Stimulated activated CD4-positive, alpha-beta T cell treated with anti-CD3 and anti-CD28 coated beads, Interleukin-15, amount 100 ng/mL, for 1 hour (primary cell): ENCODE results near the gene LYRM2.
"Not testable (repeated sequence)": the region's sequence is repeated elsewhere in the genome, so short reads cannot be mapped to it uniquely, and the experiment has no call there.

ENCODE experiments used
- DNase-seq, 2 donors: peaks; one replicate each; pipeline ENCODE4 v3.0.0-alpha.2; 2020; ENCODE audit warnings: low read depth in 1 of 2, low spot score in 1 of 2

Gene LYRM2

GRCh38 chr6:89649682-89650081 is 11.1 kb upstream of the LYRM2 start:
- no peak for DNase-seq

- DNase-seq = no peak
Observed at GRCh38 chr6:89644864-89645263, 6.3 kb upstream of the LYRM2 start.

- DNase-seq = no peak
Observed at GRCh38 chr6:89643406-89643805, 4.9 kb upstream of the LYRM2 start.

- no peak for DNase-seq
Observed at GRCh38 chr6:89642956-89643355, 4.4 kb upstream of the LYRM2 start.

- DNase-seq = not testable (repeated sequence)
Observed at GRCh38 chr6:89641581-89641980, 3.0 kb upstream of the LYRM2 start.

- DNase-seq = no peak
Observed at GRCh38 chr6:89640804-89641203, 2.3 kb upstream of the LYRM2 start.

- DNase-seq = no peak
Observed at GRCh38 chr6:89637960-89638319, 607 bp downstream of the LYRM2 start.

- not testable (repeated sequence) for DNase-seq
Observed at GRCh38 chr6:89636412-89636811, 2.1 kb downstream of the LYRM2 start.

GRCh38 chr6:89630488-89630887 is 8.1 kb downstream of the LYRM2 start:
- no peak for DNase-seq

GRCh38 chr6:89623749-89624148 is 14.8 kb downstream of the LYRM2 start:
- DNase-seq = no peak

GRCh38 chr6:89619567-89619966 is 19.0 kb downstream of the LYRM2 start:
- DNase-seq = no peak

GRCh38 chr6:89618026-89618425 is 20.5 kb downstream of the LYRM2 start:
- DNase-seq = no peak

GRCh38 chr6:89616531-89616930 is 22.0 kb downstream of the LYRM2 start:
- DNase-seq = no peak

- DNase-seq = no peak
Observed at GRCh38 chr6:89615882-89616281, 22.7 kb downstream of the LYRM2 start.

GRCh38 chr6:89613790-89614189 is 24.8 kb downstream of the LYRM2 start:
- DNase-seq = no peak

GRCh38 chr6:89612121-89612520 is 26.4 kb downstream of the LYRM2 start:
- no peak for DNase-seq

- DNase-seq = no peak
Observed at GRCh38 chr6:89611666-89612065, 26.9 kb downstream of the LYRM2 start.

- DNase-seq = peak; percentile 42 to 69
Observed at GRCh38 chr6:89610149-89610642, 28.4 kb downstream of the LYRM2 start.

- no peak for DNase-seq
Observed at GRCh38 chr6:89605861-89606260, 32.7 kb downstream of the LYRM2 start.

GRCh38 chr6:89604653-89605052 is 33.9 kb downstream of the LYRM2 start:
- no peak for DNase-seq

- DNase-seq = no peak
Observed at GRCh38 chr6:89602166-89602565, 36.4 kb downstream of the LYRM2 start.

GRCh38 chr6:89599727-89600126 is 38.8 kb downstream of the LYRM2 start:
- no peak for DNase-seq

- DNase-seq = no peak
Observed at GRCh38 chr6:89597988-89598387, 40.6 kb downstream of the LYRM2 start.

- DNase-seq = no peak
Observed at GRCh38 chr6:89597372-89597771, 41.2 kb downstream of the LYRM2 start.
